Measurements from ENCODE around the gene CMSS1. TPM values are rescaled to one million over a fixed set of nuclear protein-coding genes. Genes with fewer than 3 reads are reported as not detected.
A peak's percentile ranks its signal among the peaks of the same experiment; 100 is the strongest.

Gene CMSS1
- total RNA-seq, 1 experiment from 2014 or later, result 86.3 TPM

- ChIA-PET CTCF (interaction anchor here (0.6 to 1.0 kb wide), 2 partner anchors 24 to 115 kb away, joined by 3 read pairs; no protein-coding TSS in a partner anchor), POLR2A (interaction anchor here (0.6 kb wide), 1 partner anchor 203 kb away, joined by 6 read pairs; no protein-coding TSS in a partner anchor)
- H3K9me3 ChIP-seq (ENCODE audit: control insufficient read depth, insufficient read depth, low read depth, low read length), result no peaks in the 10 kb centered on the region
- no TSS peak for BruUV-seq (replicated peaks)
- DNase-seq (ENCODE audit: low read depth, low spot score), result no peak
- TF ChIP-seq, protein P1, sequence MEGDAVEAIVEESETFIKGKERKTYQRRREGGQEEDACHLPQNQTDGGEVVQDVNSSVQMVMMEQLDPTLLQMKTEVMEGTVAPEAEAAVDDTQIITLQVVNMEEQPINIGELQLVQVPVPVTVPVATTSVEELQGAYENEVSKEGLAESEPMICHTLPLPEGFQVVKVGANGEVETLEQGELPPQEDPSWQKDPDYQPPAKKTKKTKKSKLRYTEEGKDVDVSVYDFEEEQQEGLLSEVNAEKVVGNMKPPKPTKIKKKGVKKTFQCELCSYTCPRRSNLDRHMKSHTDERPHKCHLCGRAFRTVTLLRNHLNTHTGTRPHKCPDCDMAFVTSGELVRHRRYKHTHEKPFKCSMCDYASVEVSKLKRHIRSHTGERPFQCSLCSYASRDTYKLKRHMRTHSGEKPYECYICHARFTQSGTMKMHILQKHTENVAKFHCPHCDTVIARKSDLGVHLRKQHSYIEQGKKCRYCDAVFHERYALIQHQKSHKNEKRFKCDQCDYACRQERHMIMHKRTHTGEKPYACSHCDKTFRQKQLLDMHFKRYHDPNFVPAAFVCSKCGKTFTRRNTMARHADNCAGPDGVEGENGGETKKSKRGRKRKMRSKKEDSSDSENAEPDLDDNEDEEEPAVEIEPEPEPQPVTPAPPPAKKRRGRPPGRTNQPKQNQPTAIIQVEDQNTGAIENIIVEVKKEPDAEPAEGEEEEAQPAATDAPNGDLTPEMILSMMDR (IDR thresholded peaks at IDR 0.05), result no peak
- TF ChIP-seq TCF7L2 (IDR thresholded peaks at IDR 0.05; ENCODE audit: low read depth, low read length) (no peak), SIN3A (IDR thresholded peaks at IDR 0.05; ENCODE audit: borderline replicate concordance, insufficient read depth, low read depth, low read length) (no peak), POLR2AphosphoS5 (IDR thresholded peaks at IDR 0.05; ENCODE audit: low read depth, low read length) (no peak), REST (IDR thresholded peaks at IDR 0.05; ENCODE audit: insufficient read depth in 1 of 2, low read depth in 2 of 2, low read length in 1 of 2) (no peak)
- intact Hi-C loops (cut with micrococcal nuclease; ENCODE audit: unreplicated experiment) (no loop called here), in situ Hi-C loops (cut with HindIII; ENCODE audit: low pct_unique_long_range_greater_than_20kb, low sequenced_read_pairs) (no loop called here)
- 0 out of 2 replicates have a peak overlapping the region, but pooled peaks have one; percentile 13 for H3K27ac ChIP-seq (ENCODE audit: low read length)
- no peak overlapping the region for H3K4me3 ChIP-seq (ENCODE audit: low read depth in 2 of 2, low read length in 2 of 2)
- no peaks in the 10 kb centered on the region for H3K27me3 ChIP-seq (ENCODE audit: control insufficient read depth, insufficient read depth, low read length)
- peaks cover 11% of the 10 kb centered on the region; the same call in 1 of the 2 replicates for H3K4me1 ChIP-seq (ENCODE audit: control insufficient read depth, insufficient read depth, low read length)
- no peaks in the 10 kb centered on the region for H3K36me3 ChIP-seq (ENCODE audit: control insufficient read depth, insufficient read depth, low read length)
- no peak for ATAC-seq
Measured at GRCh38 chr3:99867594-99868310, 50.1 kb downstream of the CMSS1 start.

- H3K4me1 ChIP-seq (ENCODE audit: control insufficient read depth, insufficient read depth, low read length), result peaks cover 13% of the 10 kb centered on the region; the same call in 1 of the 2 replicates
- no peak for ATAC-seq
- ChIA-PET POLR2A (interaction anchor here (0.6 kb wide), 1 partner anchor 202 kb away, joined by 6 read pairs; no protein-coding TSS in a partner anchor), CTCF (interaction anchor here (0.6 to 1.0 kb wide), 2 partner anchors 25 to 115 kb away, joined by 3 read pairs; no protein-coding TSS in a partner anchor)
- intact Hi-C loops (cut with micrococcal nuclease; ENCODE audit: unreplicated experiment) (no loop called here), in situ Hi-C loops (cut with HindIII; ENCODE audit: low pct_unique_long_range_greater_than_20kb, low sequenced_read_pairs) (no loop called here)
- no TSS peak for BruUV-seq (replicated peaks)
- H3K27me3 ChIP-seq (ENCODE audit: control insufficient read depth, insufficient read depth, low read length), result no peaks in the 10 kb centered on the region
- H3K9me3 ChIP-seq (ENCODE audit: control insufficient read depth, insufficient read depth, low read depth, low read length), result no peaks in the 10 kb centered on the region
- H3K27ac ChIP-seq (ENCODE audit: low read length), result 0 out of 2 replicates have a peak overlapping the region, but pooled peaks have one; percentile 13
- no peak for DNase-seq (ENCODE audit: low read depth, low spot score)
- no peaks in the 10 kb centered on the region for H3K36me3 ChIP-seq (ENCODE audit: control insufficient read depth, insufficient read depth, low read length)
- TF ChIP-seq, protein P1 (IDR thresholded peaks at IDR 0.05), result no peak
- TF ChIP-seq POLR2AphosphoS5 (IDR thresholded peaks at IDR 0.05; ENCODE audit: low read depth, low read length) (no peak), SIN3A (IDR thresholded peaks at IDR 0.05; ENCODE audit: borderline replicate concordance, insufficient read depth, low read depth, low read length) (no peak), REST (IDR thresholded peaks at IDR 0.05; ENCODE audit: insufficient read depth in 1 of 2, low read depth in 2 of 2, low read length in 1 of 2) (no peak), TCF7L2 (IDR thresholded peaks at IDR 0.05; ENCODE audit: low read depth, low read length) (no peak)
- no peak overlapping the region for H3K4me3 ChIP-seq (ENCODE audit: low read depth in 2 of 2, low read length in 2 of 2)
Measured at GRCh38 chr3:99868311-99868646, 50.6 kb downstream of the CMSS1 start.
